Measurements from ENCODE around the gene CCDC190.

The CCDC190 gene

DNA sequence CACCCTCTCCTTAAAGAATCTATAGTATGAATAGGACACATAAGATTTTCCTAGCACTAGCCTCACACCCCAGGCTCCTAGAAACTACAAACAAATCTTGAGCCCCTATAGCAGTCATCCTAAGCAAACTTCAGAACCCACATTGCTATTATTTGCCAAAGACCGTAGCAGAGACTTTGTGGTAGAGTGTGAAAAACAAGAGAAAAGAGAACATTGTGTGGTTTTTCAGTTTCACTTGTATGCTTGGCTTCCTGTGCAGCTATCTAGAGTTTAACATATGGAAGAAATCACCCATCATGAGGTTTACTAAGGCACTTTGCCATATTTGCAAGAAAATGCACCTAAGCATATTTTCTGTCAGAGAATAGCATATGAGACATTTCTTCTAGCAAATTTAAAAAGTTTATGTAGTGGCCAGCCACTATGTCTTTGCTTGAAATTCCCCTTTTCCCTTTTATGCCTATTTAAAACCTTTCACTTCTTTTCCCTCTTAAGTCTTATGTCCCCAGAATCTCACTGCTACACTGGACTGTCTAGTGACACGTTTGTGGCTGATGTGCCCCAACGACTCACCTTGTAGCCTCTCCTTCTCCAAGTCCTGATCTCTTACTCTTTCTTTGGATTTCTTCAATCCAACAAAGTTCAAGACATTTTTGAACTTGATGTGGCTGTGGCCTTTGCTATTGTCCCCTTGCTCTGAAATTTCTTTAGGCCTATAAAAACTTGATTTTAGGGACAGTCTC is 25.6 kb downstream of the CCDC190 start:
- DNase-seq (ENCODE audit: low read depth), result no peak
- no peak overlapping the region for H3K4me3 ChIP-seq (ENCODE audit: low read depth, low read length)
- TF ChIP-seq MYC (IDR thresholded peaks at IDR 0.05; ENCODE audit: low read depth, low read length) (no peak), POLR2A (IDR thresholded peaks at IDR 0.05; ENCODE audit: extremely low read depth, insufficient read length) (no peak)
- TF ChIP-seq, protein P1, sequence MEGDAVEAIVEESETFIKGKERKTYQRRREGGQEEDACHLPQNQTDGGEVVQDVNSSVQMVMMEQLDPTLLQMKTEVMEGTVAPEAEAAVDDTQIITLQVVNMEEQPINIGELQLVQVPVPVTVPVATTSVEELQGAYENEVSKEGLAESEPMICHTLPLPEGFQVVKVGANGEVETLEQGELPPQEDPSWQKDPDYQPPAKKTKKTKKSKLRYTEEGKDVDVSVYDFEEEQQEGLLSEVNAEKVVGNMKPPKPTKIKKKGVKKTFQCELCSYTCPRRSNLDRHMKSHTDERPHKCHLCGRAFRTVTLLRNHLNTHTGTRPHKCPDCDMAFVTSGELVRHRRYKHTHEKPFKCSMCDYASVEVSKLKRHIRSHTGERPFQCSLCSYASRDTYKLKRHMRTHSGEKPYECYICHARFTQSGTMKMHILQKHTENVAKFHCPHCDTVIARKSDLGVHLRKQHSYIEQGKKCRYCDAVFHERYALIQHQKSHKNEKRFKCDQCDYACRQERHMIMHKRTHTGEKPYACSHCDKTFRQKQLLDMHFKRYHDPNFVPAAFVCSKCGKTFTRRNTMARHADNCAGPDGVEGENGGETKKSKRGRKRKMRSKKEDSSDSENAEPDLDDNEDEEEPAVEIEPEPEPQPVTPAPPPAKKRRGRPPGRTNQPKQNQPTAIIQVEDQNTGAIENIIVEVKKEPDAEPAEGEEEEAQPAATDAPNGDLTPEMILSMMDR (IDR thresholded peaks at IDR 0.05; ENCODE audit: low read depth, low read length), result no peak
- TF ChIP-seq, protein P2, sequence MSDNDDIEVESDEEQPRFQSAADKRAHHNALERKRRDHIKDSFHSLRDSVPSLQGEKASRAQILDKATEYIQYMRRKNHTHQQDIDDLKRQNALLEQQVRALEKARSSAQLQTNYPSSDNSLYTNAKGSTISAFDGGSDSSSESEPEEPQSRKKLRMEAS (IDR thresholded peaks at IDR 0.05; ENCODE audit: low read depth, low read length), result no peak

DNA sequence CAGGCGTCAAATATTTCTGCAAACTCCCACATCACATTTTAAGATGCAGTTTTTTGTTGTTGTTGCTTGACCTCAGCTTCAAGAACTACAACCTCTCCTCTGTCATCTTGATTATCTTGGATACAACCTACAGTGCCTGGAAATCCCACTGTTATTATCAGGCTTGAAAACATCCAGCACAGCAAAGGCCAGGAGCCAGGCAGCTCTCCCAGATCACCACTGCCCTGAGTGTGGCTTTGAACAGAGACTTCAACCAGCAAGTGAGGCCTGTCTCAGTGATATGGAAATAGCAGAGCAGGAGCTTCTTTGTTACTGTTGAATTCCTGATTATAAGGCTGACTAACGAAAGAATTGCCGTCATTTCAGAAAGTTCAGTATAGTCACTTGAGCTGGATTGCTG is 28.5 kb downstream of the CCDC190 start:
- DNase-seq (ENCODE audit: low read depth), result no peak
- no peak overlapping the region for H3K4me3 ChIP-seq (ENCODE audit: low read depth, low read length)
- TF ChIP-seq MYC (IDR thresholded peaks at IDR 0.05; ENCODE audit: low read depth, low read length) (no peak), POLR2A (IDR thresholded peaks at IDR 0.05; ENCODE audit: extremely low read depth, insufficient read length) (no peak)
- TF ChIP-seq, protein P2 (IDR thresholded peaks at IDR 0.05; ENCODE audit: low read depth, low read length), result no peak
- TF ChIP-seq, protein P1 (IDR thresholded peaks at IDR 0.05; ENCODE audit: low read depth, low read length), result no peak

DNA sequence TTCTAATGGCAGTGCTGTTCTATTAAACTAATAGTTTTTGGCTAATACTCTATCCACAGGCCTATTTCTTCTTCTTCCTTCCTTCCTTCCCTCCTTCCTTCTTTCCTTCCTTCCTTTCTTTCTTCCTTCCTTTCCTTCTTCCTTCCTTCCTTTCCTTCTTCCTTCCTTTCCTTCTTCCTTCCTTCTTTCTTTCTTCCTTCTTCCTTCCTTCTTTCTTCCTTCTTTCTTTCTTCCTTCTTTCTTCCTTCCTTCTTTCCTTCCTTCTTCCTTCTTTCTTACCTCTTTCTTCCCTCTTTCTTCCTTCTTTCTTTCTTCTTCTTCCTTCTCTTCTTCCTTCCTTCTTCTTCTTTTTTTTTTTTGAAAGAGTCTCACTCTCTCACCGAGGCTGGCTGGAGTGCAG is 31.7 kb downstream of the CCDC190 start:
- no peak for DNase-seq (ENCODE audit: low read depth)
- TF ChIP-seq, protein P2 (IDR thresholded peaks at IDR 0.05; ENCODE audit: low read depth, low read length), result no peak
- TF ChIP-seq, protein P1 (IDR thresholded peaks at IDR 0.05; ENCODE audit: low read depth, low read length), result no peak
- TF ChIP-seq POLR2A (IDR thresholded peaks at IDR 0.05; ENCODE audit: extremely low read depth, insufficient read length), result no peak
- TF ChIP-seq MYC (IDR thresholded peaks at IDR 0.05; ENCODE audit: low read depth, low read length), result no peak

DNA sequence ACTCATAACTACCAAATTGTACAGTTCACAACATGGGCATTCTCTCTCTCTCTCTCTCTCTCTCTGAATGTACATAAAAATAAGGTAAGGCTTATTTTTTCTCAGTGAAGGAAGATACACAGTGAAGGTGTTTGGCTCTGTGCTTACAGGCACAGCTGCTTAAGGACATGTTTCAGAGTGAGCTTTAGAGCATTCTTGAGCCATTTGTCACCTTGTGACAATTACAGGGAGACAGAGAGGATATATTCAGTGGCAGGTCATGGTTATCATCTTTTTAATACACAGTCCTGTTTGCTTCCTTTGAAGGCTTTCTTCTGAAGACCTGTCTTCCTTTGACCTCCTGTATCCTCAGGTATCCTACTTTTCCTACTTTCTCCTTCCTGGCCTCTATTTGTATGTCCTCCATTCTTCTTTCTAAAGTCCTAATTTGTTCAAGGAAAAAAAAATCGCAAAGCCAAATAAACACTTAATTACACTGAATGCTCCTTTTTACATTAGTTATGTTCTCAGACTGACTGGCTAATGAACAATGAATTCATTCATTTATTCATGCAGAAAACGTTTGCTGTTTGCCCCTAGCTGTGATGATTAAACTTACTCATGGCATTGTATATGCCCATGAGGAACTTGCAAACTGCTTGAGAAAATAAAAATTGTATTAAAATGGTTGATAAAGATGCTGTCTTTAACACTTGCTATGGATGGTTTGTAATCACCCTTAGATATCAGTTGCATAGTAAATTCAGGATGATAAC is 37.0 kb downstream of the CCDC190 start:
- H3K4me3 ChIP-seq (ENCODE audit: low read depth, low read length), result no peak overlapping the region
- TF ChIP-seq, protein P1 (IDR thresholded peaks at IDR 0.05; ENCODE audit: low read depth, low read length), result no peak
- TF ChIP-seq POLR2A (IDR thresholded peaks at IDR 0.05; ENCODE audit: extremely low read depth, insufficient read length), result no peak
- TF ChIP-seq, protein P2 (IDR thresholded peaks at IDR 0.05; ENCODE audit: low read depth, low read length), result no peak
- no peak for TF ChIP-seq MYC (IDR thresholded peaks at IDR 0.05; ENCODE audit: low read depth, low read length)
- no peak for DNase-seq (ENCODE audit: low read depth)

More for the DNA sequence above, 31.7 kb downstream of the CCDC190 start:
- H3K4me3 ChIP-seq (ENCODE audit: low read depth, low read length), result no peak overlapping the region

DNA sequence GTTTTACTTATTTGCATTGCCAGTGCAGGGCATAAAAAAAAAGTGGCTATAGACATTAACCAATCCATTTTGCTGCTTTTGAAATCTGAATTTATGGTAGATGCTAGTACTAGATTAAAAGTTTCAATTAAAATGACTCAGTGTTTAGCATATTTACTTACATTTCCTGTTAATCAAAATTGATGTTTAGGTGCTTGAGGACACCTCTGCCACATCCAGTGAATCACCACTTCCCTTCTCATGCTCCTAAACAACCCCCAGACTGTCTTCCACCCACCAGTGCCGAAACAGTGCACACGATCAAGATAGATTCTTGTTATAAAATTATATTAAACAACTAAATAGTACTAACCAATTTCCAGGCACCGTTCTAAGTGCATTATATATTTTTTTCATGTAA is 37.7 kb downstream of the CCDC190 start:
- H3K4me3 ChIP-seq (ENCODE audit: low read depth, low read length), result no peak overlapping the region
- no peak for DNase-seq (ENCODE audit: low read depth)

More for the DNA sequence above, 37.7 kb downstream of the CCDC190 start:
- TF ChIP-seq, protein P2 (IDR thresholded peaks at IDR 0.05; ENCODE audit: low read depth, low read length), result no peak
- no peak for TF ChIP-seq POLR2A (IDR thresholded peaks at IDR 0.05; ENCODE audit: extremely low read depth, insufficient read length)
- TF ChIP-seq, protein P1 (IDR thresholded peaks at IDR 0.05; ENCODE audit: low read depth, low read length), result no peak
- TF ChIP-seq MYC (IDR thresholded peaks at IDR 0.05; ENCODE audit: low read depth, low read length), result no peak

All from NB4 (cell line).